ENCODE data around the gene BUD23.

Gene BUD23

DNA sequence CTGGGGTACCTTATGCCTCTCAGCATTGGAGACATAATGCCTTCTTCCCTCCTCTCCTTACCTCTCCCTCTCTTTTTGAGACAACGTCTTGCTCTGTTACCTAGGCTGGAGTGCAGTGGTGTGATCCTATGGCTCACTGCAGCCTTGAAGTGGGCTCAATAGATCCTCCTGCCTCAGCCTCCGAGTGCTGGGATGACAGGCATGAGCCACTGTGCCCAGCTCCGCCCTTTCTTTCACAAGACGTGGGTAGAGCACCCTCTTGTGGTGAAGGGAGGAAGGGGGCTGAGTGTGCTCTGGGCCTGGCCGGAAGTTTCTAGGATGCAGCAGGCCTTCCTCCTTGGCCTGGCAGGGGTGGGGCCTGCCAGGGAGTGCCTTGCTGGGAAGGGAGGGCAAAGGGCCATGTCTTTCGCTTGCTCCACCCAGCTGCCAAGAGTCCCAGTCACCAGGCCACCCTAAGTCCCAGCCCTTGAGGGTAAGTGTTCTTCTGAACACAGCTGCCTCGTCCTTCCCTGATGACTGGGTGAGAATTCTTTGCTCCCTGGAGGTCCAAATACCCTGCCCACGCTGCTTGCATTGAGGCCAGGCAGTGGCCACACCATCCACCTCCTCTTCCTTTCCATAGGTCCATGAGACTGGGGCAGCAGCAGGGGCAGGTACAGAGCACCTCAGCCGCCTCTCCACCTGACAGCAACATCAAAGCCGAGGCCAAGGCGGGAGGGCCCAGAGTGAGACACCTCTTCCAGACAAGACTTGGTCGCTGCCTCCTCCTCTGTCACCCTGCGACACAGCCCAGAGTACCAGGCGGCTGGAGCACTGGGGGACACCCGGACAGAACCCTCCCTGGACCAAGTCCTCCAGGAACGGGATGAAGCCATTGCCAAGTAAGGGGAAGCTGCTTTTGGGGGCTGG lies 51.5 kb downstream of the BUD23 start:
- TF ChIP-seq, protein P1, sequence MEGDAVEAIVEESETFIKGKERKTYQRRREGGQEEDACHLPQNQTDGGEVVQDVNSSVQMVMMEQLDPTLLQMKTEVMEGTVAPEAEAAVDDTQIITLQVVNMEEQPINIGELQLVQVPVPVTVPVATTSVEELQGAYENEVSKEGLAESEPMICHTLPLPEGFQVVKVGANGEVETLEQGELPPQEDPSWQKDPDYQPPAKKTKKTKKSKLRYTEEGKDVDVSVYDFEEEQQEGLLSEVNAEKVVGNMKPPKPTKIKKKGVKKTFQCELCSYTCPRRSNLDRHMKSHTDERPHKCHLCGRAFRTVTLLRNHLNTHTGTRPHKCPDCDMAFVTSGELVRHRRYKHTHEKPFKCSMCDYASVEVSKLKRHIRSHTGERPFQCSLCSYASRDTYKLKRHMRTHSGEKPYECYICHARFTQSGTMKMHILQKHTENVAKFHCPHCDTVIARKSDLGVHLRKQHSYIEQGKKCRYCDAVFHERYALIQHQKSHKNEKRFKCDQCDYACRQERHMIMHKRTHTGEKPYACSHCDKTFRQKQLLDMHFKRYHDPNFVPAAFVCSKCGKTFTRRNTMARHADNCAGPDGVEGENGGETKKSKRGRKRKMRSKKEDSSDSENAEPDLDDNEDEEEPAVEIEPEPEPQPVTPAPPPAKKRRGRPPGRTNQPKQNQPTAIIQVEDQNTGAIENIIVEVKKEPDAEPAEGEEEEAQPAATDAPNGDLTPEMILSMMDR (IDR thresholded peaks at IDR 0.05; ENCODE audit: low read depth, low read length), result peak; percentile 92
- peak; percentile 68 for DNase-seq (ENCODE audit: low read depth, low spot score)
- in situ Hi-C loops (cut with HindIII; ENCODE audit: low sequenced_read_pairs), result no loop called here
- H3K4me3 ChIP-seq (ENCODE audit: low read depth, low read length), result no peak overlapping the region

DNA sequence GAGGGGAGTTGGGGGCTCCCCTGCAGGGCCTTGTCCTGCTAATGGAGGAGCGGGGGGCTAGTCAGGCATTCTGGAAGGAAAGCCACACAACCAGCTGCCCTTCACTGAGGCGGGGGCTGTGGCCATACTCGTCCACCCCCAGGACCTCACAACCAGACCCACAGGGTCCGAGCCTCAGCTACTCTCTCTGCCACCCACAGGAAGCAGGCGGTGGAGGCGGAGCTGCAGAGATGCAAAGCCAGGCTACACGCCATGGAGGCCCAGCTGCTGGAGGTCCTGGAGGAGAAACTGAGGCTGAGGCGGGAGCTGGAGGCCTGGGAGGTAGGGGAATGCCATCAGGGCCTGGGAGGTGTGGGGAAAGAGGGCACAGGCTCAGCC lies 52.1 kb downstream of the BUD23 start:
- H3K4me3 ChIP-seq (ENCODE audit: low read depth, low read length), result no peak overlapping the region
- TF ChIP-seq, protein P1 (IDR thresholded peaks at IDR 0.05; ENCODE audit: low read depth, low read length), result no peak
- in situ Hi-C loops (cut with HindIII; ENCODE audit: low sequenced_read_pairs), result no loop called here
- no peak for DNase-seq (ENCODE audit: low read depth, low spot score)

DNA sequence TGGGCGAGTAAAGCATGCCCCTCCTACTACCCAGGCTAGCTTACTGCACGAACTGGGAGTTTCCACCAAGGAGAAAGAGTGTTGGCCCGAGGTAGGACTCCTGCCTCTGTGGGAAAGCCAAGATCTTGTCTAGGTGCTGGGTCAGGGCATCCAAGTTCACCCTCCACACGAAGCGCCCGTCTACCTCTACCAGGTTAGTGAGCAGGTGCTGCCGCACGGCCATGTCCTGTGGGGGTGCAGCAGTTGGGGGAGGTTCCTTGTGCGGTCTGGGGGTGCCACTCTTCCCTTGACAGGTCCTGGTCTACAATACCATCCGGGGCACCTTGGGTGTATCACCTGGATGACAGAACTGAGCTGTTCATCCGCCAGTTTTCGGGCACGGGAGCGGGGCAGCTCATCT lies 53.5 kb downstream of the BUD23 start:
- no peak for DNase-seq (ENCODE audit: low read depth, low spot score)
- TF ChIP-seq, protein P1 (IDR thresholded peaks at IDR 0.05; ENCODE audit: low read depth, low read length), result no peak
- in situ Hi-C loops (cut with HindIII; ENCODE audit: low sequenced_read_pairs), result no loop called here
- H3K4me3 ChIP-seq (ENCODE audit: low read depth, low read length), result no peak overlapping the region

DNA sequence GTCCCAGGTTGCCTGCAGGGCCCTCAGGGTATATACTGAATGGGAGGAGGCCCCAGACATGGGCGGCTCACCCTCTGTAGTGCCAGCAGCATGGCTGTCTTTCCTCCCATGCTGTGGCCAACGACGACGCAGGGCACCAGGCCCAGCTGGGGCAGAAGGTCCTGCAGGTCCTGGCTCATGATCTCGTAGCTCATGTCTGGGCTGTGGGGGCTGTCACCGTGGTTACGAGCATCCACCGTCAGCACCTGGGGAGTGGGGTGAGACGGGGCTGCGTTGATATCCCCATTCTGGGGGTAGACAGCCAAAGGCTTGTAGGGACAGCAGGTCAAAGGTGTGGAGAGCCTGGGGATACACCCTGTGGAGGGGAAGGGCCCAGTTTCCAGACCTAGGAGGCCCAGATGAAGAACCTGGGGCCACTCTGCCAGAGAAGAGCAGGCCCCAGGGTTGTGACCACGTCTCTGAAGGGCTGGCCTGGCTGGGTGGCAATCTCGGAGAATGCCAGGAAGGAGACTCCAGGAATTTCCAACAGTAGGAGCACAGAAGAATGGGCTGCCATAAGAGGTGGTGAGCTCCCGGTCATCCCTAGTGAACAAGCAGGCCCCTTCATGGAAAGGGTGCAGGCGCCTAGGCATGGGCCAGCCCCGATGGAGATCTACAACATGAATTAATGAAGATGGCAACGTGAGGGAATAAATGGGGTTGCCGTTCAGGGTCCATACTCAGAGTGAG lies 54.3 kb downstream of the BUD23 start:
- no peak for DNase-seq (ENCODE audit: low read depth, low spot score)
- H3K4me3 ChIP-seq (ENCODE audit: low read depth, low read length), result peak overlapping the region; percentile 78
- in situ Hi-C loops (cut with HindIII; ENCODE audit: low sequenced_read_pairs), result no loop called here
- TF ChIP-seq, protein P1 (IDR thresholded peaks at IDR 0.05; ENCODE audit: low read depth, low read length), result no peak

DNA sequence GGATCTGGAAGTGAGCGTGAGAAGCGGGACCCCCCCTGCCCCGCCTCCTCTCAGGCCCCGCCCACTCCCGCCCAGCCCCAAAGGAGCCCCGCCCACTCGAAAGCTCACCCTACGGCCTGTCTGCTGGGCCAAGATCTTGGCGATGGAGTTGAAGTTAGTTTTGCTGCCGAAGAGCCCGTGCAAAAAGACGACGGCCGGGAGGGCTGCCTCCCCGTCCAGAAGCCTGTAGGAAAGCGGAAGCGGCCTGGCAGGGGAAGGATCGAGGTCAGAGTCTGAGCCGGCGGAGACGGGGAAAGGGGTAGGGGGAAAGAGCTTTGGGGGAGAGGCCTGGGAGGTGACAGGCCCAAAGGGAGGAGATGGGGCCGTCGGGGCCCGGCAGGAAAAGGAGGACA lies 54.8 kb downstream of the BUD23 start:
- in situ Hi-C loops (cut with HindIII; ENCODE audit: low sequenced_read_pairs), result no loop called here
- DNase-seq (ENCODE audit: low read depth, low spot score), result peak; percentile 50
- H3K4me3 ChIP-seq (ENCODE audit: low read depth, low read length), result peak overlapping the region; percentile 78
- TF ChIP-seq, protein P1 (IDR thresholded peaks at IDR 0.05; ENCODE audit: low read depth, low read length), result no peak

DNA sequence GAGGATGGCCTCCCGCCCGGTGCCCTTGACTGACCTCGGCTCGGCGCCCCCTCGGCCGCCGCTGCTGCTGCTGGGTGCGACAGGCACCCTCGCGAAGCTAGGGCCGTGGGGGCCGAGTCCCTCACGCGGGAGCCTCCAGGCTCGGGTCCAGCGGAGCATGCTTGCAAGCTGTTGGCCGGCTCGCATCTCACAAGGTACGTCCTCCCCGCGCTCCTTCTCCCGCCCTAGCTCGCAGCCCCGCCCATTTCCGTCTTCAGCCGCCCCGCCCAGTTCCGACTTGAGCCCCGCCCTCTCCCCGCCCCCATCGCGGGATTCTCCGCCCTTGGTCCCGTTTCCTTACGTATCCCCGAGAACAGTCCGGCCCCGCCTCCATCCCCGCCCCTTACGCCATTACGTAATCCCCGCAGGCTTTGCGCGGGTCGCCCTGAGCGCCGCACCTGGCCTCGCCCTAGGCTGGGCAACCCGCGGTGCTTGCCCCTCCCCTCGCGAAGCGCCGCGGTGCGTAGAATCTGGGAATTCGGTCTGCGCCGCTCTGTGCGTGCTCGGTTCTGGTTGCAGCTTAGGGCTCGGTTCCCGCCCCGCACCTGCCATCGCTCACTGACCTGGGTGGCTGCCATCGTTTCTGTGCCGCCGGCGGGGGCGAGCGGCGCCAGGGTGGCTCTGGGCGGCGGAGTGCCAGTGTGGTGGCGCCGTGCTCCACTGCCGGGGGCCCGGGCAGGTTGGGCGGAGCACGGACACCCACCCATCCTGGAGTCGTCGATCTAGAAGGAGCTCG lies 55.4 kb downstream of the BUD23 start, which contains the start of gene ABHD11:
TSS of gene ABHD11 (minus strand) at position 191 of the 775 bp plus-strand sequence. CDS start at position 159, 32 bp downstream.
- H3K4me3 ChIP-seq (ENCODE audit: low read depth, low read length), result peak within 1 kb of the TSS; percentile 78
- TF ChIP-seq, protein P1 (IDR thresholded peaks at IDR 0.05; ENCODE audit: low read depth, low read length), result no peak
- DNase-seq (ENCODE audit: low read depth, low spot score), result peak; percentile 98
- in situ Hi-C loops (cut with HindIII; ENCODE audit: low sequenced_read_pairs), result no loop called here
